Measurements from ENCODE around the gene GNAQ.

DNA sequence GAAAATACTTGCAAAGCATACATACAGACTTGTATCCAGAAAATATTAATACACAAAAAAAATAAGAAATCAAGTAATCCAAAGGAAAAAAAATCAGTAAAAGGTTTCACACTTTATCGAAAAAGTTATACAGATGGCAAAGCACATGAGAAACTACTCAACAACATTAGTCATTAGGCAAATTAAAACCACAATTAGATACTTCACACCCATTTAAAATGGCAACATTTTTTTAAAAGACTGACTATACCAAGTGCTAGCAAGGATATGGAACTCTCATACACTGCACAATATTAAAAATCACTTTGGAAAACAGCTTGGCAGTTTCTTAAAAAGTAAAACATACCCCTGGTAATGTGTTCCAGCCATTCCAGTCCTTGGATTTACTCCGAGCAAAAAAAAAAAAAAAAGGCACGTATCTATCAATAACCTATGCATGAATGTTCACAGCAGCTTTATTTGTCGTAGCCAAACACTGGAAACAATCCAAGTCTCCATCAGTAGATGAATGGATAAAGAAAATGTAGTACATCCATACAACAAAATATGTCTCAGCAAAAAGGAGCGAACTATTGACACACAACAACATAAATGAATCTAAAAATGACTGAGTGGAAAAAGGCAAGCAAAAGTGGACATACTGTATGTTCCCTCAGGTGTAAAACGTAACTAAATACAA, 66.0 kb downstream of the GNAQ start:
- TF ChIP-seq CTCF (conservative IDR thresholded peaks at IDR 0.05 in 1 of 2, IDR thresholded peaks at IDR 0.05 in 1 of 2; ENCODE audit: extremely low read depth in 1 of 2, insufficient read depth in 1 of 2, low read depth in 1 of 2, low read length in 2 of 2) (no peak), EZH2 (IDR thresholded peaks at IDR 0.05; ENCODE audit: borderline replicate concordance, low read length) (no peak)
